HG02642 (cell line): Measurements from ENCODE around the gene NCCRP1.
"Not testable (repeated sequence)": the region's sequence is repeated elsewhere in the genome, so short reads cannot be mapped to it uniquely, and the experiment has no call there.

Source experiments
- ATAC-seq: cut with Tn5 transposase; IDR thresholded peaks from one replicate; pipeline ENCODE4 v1.9.1; 2021; ENCODE audit warnings: mild to moderate bottlenecking; ENCODE audit not compliant: unreplicated experiment, poor library complexity

NCCRP1 gene

GRCh38 chr19:39203372-39204341, 6.9 kb downstream of the NCCRP1 start, which contains the start of gene SYCN:
TSS of gene SYCN (minus strand) at chr19:39204263. CDS start at chr19:39204254, 9 bp downstream.
- no peak for ATAC-seq

GRCh38 chr19:39205449-39205764, 8.6 kb downstream of the NCCRP1 start:
- no peak for ATAC-seq

GRCh38 chr19:39206122-39206521, 9.4 kb downstream of the NCCRP1 start:
- no peak for ATAC-seq

GRCh38 chr19:39207293-39207836, 10.6 kb downstream of the NCCRP1 start:
- no peak for ATAC-seq

- ATAC-seq = no peak
Measured at GRCh38 chr19:39208175-39208795, 11.5 kb downstream of the NCCRP1 start.

- no peak for ATAC-seq
Measured at GRCh38 chr19:39209196-39209595, 12.4 kb downstream of the NCCRP1 start.

GRCh38 chr19:39211731-39212374, 15.1 kb downstream of the NCCRP1 start:
- no peak for ATAC-seq

GRCh38 chr19:39212375-39212742, 15.6 kb downstream of the NCCRP1 start:
- ATAC-seq = no peak

- not testable (repeated sequence) for ATAC-seq
Measured at GRCh38 chr19:39215323-39215722, 18.6 kb downstream of the NCCRP1 start.

- no peak for ATAC-seq
Measured at GRCh38 chr19:39217094-39217493, 20.3 kb downstream of the NCCRP1 start.

GRCh38 chr19:39218230-39219007, 21.7 kb downstream of the NCCRP1 start:
- no peak for ATAC-seq

GRCh38 chr19:39219108-39219507, 22.3 kb downstream of the NCCRP1 start:
- not testable (repeated sequence) for ATAC-seq

GRCh38 chr19:39223703-39224279, 27.0 kb downstream of the NCCRP1 start:
- ATAC-seq = no peak

- ATAC-seq = no peak
Measured at GRCh38 chr19:39224910-39225309, 28.1 kb downstream of the NCCRP1 start.

- no peak for ATAC-seq
Measured at GRCh38 chr19:39230096-39230764, 33.5 kb downstream of the NCCRP1 start.

- no peak for ATAC-seq
Measured at GRCh38 chr19:39232708-39233107, 35.9 kb downstream of the NCCRP1 start.

- no peak for ATAC-seq
Measured at GRCh38 chr19:39236527-39236926, 39.8 kb downstream of the NCCRP1 start.

- no peak for ATAC-seq
Measured at GRCh38 chr19:39237200-39238184, 40.7 kb downstream of the NCCRP1 start.
